ENCODE measurements around the gene SRC.

The SRC gene

DNA sequence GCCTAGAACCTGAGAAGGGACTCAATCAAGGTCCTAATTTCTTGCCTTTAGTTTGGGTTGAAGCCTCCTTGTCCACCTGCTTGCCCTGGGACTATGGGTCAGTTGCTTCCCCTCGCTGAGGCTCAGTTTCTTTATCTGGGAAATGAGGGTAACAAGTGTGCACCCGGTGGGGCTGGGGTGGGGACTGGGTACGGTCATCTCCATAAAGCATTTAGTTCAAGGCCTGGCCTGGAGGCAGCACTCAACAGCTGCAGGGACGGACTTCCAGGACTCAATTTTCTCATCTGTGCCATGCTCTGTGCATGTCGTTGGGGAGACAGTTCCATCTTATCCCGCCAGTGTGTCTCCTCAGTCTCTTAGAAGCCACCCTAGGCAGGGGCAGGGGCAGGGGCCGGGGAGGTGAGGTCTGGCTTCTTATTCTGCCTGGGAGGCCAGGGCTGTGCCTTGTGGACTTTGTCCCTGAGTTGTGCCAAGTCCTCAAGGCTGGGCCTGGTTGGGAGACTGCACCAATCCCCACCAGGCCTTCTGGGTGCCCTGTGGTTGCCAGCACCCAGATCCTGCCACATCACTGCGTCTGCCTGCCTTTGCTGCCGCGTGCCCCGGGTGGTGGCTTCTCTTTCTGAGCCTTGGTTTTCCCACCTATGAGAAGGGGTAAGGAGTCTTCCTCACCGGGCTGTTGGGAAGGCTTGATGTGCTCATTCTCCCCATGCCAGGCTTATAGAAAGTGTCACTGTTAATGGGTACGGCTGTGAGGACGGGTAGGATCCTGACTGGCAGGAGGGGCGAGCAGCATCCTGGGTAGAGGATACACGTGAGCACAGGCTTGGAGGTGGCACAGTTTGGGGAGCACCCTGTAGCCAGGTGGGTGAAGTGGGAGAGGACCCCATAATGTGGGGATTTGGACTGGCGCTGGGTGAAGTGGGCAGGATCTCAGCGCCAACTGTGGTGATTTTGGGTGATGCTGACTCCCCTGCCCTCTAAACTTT lies 8.6 kb downstream of the SRC start:
- no peak overlapping the region for H3K4me3 ChIP-seq (ENCODE audit: control insufficient read depth, low read depth, low read length)
- TF ChIP-seq, protein P1, sequence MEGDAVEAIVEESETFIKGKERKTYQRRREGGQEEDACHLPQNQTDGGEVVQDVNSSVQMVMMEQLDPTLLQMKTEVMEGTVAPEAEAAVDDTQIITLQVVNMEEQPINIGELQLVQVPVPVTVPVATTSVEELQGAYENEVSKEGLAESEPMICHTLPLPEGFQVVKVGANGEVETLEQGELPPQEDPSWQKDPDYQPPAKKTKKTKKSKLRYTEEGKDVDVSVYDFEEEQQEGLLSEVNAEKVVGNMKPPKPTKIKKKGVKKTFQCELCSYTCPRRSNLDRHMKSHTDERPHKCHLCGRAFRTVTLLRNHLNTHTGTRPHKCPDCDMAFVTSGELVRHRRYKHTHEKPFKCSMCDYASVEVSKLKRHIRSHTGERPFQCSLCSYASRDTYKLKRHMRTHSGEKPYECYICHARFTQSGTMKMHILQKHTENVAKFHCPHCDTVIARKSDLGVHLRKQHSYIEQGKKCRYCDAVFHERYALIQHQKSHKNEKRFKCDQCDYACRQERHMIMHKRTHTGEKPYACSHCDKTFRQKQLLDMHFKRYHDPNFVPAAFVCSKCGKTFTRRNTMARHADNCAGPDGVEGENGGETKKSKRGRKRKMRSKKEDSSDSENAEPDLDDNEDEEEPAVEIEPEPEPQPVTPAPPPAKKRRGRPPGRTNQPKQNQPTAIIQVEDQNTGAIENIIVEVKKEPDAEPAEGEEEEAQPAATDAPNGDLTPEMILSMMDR (conservative IDR thresholded peaks at IDR 0.05; ENCODE audit: control insufficient read depth, insufficient read depth, low read depth, low read length) = no peak
- DNase-seq (ENCODE audit: low read depth) = no peak

DNA sequence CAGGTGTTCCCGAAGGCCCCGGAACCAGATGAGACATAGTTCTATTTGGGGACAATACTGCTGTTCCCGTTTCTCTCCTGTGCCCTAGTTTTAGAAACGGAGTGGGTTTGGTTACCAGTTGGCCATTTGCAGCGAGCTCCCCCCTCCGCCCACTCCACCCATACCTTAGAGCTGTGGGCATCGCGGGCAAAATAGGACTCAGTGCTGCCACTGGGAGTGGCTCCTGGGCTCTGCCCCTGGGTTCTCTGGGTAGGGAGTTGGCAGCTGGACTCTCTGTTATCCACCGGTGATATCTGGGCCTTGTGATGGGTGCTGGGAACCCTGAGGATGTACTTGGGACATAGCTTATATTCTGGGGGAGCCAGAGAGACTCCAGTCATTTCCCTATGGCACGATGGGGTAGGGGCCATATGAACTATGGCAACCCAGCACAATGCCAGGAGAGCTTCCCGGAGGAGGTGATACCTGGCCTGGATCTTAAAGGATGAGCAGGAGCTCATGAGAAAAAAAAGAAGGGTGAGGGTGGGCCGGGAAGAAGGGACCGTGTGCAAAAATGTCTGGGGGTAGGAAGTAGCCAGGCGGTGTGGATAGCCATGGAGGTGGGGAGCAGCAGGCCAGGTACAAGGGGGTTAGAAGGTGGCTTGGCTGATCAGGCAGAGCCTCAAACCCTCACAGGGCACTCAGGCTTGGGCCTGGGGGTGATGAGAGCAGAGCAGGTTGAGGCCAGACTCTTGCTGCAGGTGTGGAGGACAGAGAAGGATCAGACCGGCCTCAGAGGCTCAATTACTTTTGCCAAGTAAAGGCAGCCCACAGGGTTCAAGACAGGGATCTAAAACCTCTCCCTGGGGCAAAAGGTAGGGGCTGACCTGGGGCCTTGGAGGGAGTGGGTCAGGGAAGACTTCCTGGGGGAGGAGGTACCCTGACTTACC lies 9.6 kb downstream of the SRC start:
- no peak for DNase-seq (ENCODE audit: low read depth)
- TF ChIP-seq, protein P1 (conservative IDR thresholded peaks at IDR 0.05; ENCODE audit: control insufficient read depth, insufficient read depth, low read depth, low read length) = no peak
- H3K4me3 ChIP-seq (ENCODE audit: control insufficient read depth, low read depth, low read length) = no peak overlapping the region

GRCh38 chr20:37356387-37356786 lies 10.4 kb downstream of the SRC start:
- DNase-seq (ENCODE audit: low read depth) = no peak
- TF ChIP-seq, protein P1 (conservative IDR thresholded peaks at IDR 0.05; ENCODE audit: control insufficient read depth, insufficient read depth, low read depth, low read length) = no peak
- no peak overlapping the region for H3K4me3 ChIP-seq (ENCODE audit: control insufficient read depth, low read depth, low read length)

DNA sequence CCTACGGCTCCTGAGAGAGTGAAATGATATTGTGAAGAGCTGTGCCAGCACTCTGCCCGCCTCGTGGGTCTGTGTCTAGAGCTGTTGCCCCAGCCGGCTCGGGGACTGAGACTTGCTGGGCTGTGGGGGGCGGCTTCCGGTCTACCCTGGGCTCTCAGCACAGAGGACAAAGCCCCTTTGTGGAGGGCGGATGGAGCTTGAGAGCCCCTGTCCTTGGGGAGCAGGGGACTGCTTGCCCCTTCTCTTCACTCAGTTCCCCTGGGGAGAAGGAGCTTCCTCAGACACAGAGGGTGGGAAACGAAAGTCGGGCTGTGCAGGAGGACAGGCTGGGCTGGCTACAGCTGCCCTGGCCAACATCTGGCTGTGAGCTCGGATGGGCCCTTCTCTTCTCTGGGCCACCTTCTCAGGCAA lies 11.0 kb downstream of the SRC start:
- DNase-seq (ENCODE audit: low read depth) = no peak
- H3K4me3 ChIP-seq (ENCODE audit: control insufficient read depth, low read depth, low read length) = no peak overlapping the region
- TF ChIP-seq, protein P1 (conservative IDR thresholded peaks at IDR 0.05; ENCODE audit: control insufficient read depth, insufficient read depth, low read depth, low read length) = no peak

DNA sequence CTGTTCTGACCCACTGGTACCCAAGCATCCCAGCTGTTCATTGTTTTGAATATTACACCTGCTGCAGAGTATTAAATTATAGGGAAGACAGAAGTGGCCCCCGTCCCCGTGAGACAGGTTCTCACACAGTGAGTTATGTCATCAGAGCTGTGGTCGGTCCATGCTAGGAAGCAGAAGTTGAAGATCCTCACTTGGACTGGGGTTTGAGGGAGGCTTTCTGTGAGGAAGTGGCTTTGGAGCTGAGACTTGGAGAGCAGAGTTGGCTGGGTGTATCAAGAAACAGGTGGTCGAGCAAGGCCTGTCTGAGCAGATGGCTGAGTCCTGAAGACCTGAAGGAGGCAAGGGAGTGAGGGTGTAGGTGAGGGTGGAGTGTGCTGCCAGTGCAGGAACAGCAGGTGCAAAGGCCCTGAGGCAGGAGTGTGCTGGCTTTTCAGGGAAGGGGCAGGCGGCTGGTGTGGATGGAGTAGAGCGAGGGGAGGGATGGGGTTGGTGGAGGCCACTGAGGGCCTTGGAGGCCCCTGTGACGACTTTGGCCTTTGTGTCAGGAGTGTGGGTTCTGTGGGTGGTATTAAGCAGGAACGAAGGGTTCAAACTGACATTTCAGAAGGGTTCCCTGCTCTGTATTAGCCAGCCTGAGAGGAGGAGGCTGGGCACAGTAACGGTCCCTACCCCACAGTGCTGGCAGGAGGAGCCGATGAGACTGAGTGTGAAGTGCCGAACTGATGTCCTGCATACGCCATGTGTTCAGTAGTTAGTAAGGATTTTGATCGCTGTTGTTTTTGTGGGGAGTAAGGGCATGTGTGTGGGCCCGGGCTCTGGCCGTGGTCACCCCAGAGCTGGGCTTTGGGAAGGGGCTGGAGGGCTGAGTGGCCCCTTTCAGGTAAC lies 11.8 kb downstream of the SRC start:
- H3K4me3 ChIP-seq (ENCODE audit: control insufficient read depth, low read depth, low read length) = no peak overlapping the region
- no peak for DNase-seq (ENCODE audit: low read depth)
- TF ChIP-seq, protein P1 (conservative IDR thresholded peaks at IDR 0.05; ENCODE audit: control insufficient read depth, insufficient read depth, low read depth, low read length) = no peak
